Measurements from ENCODE around the gene MLPH.
A peak's percentile ranks its signal among the peaks of the same experiment; 100 is the strongest.

MLPH gene

DNA sequence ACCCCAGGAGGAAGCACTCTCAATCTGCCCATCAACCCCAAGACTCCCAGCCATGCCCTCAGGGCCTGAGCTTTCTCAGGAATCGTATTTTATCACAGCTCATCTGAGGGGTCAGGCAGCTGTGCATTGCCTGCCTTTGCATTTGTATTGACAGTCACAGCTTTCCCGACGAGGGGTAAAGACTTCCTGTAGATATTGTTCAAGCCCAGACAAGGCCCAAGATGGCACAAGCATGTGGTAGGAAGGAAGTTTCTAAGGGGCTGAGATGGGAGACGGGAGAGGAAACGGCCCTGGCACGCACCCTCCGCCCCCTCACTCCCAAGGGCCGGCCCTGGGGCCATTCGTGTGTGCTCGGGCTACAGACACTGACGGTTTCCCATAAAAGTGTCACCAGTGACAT, 45.1 kb downstream of the MLPH start:
- Mint-ChIP-seq H3K36me3 (ENCODE audit: low read depth) (no peaks in the 10 kb centered on the region), H3K9me3 (no peaks in the 10 kb centered on the region), H3K4me3 (peak overlapping the region; percentile 21), H3K4me1 (peaks cover 52% of the 10 kb centered on the region), H3K27ac (peak overlapping the region; percentile 79), H3K27me3 (ENCODE audit: low read depth, poor library complexity) (peaks cover 15% of the 10 kb centered on the region)
- TF ChIP-seq, protein P1, sequence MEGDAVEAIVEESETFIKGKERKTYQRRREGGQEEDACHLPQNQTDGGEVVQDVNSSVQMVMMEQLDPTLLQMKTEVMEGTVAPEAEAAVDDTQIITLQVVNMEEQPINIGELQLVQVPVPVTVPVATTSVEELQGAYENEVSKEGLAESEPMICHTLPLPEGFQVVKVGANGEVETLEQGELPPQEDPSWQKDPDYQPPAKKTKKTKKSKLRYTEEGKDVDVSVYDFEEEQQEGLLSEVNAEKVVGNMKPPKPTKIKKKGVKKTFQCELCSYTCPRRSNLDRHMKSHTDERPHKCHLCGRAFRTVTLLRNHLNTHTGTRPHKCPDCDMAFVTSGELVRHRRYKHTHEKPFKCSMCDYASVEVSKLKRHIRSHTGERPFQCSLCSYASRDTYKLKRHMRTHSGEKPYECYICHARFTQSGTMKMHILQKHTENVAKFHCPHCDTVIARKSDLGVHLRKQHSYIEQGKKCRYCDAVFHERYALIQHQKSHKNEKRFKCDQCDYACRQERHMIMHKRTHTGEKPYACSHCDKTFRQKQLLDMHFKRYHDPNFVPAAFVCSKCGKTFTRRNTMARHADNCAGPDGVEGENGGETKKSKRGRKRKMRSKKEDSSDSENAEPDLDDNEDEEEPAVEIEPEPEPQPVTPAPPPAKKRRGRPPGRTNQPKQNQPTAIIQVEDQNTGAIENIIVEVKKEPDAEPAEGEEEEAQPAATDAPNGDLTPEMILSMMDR (IDR thresholded peaks at IDR 0.05) = no peak
- no peak for DNase-seq

DNA sequence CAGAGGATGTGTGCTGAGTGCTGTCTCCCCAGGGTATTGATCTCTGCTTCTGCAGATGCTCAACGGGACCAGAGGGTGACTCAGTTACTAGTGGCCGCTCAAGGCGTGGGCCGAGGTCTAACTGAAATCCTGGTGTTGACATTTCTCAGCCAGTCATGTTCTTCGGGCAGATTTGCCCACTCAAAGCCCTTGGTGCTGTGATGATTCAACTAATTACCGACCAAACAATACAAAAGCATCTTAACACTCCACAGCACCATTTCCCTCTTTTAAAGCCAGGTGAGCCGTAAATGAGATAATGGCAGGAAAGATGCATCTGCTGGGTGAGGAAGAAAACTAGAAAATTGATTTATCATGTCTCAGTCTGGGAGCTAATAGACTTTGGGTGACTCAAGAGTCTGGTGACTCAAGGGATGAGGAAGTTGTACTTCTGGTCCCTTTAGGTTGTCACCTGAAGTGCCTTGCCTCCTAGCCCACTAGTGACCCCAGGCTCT, 46.7 kb downstream of the MLPH start:
- TF ChIP-seq, protein P1 (IDR thresholded peaks at IDR 0.05) = no peak
- peaks cover 65% of the 10 kb centered on the region for H3K4me1 Mint-ChIP-seq
- no peaks in the 10 kb centered on the region for H3K36me3 Mint-ChIP-seq (ENCODE audit: low read depth)
- no peaks in the 10 kb centered on the region for H3K9me3 Mint-ChIP-seq
- DNase-seq = no peak
- H3K27ac Mint-ChIP-seq = no peak overlapping the region
- peaks cover 19% of the 10 kb centered on the region for H3K27me3 Mint-ChIP-seq (ENCODE audit: low read depth, poor library complexity)
- H3K4me3 Mint-ChIP-seq = no peak overlapping the region

DNA sequence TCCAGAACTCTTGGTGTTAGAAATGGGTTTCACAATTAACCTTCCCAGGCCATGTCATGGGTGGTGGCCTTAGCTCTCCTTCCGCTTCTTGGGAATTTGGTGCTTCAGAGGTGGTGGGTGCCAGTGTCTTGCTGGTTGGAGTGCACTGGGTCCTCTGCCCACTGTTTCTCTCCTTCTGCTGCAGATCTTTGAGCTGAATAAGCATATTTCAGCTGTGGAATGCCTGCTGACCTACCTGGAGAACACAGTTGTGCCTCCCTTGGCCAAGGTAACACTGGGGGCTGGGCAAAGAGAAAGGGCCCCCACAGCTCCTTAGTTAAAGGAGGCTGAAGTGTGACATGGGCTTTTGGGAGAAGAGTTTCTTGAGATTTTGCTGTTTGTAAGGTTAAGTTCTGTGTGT, 47.3 kb downstream of the MLPH start:
- TF ChIP-seq, protein P1 (IDR thresholded peaks at IDR 0.05) = no peak
- Mint-ChIP-seq H3K9me3 (no peaks in the 10 kb centered on the region), H3K27ac (no peak overlapping the region), H3K4me1 (peaks cover 68% of the 10 kb centered on the region), H3K27me3 (ENCODE audit: low read depth, poor library complexity) (peaks cover 19% of the 10 kb centered on the region), H3K36me3 (ENCODE audit: low read depth) (no peaks in the 10 kb centered on the region), H3K4me3 (no peak overlapping the region)
- DNase-seq = no peak

DNA sequence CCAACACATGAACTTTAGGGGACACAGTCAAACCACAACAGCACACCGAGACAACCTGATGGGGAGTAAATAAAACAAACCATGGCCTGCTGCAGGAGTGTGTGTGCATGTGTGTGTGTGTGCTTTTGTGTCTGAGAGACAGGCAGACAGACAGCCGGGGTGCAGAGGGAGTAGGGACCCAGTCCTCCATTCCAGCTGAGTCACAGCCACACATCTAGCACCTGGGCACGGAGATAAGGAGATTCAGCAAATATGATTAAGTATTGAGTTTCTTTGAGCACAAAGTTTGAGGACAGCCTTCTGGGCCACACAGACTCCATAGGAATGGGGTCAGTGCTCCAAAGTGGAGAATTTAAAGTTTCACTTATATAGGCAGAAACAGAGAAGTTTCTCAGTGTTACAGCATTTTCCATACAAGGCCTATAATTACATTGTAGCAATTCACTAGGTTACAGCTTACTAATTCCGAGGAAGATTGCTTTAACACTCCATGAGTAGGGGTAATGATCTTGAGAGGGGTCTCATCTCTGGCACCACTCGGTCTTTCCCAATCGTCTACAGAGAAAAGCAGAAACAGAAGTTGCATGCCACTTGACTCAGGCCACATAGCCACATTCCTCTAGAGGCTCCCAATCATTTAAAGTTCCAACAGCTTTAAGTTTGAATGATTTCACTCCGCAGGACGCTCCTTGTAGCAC, 48.5 kb downstream of the MLPH start:
- Mint-ChIP-seq H3K4me3 (no peak overlapping the region), H3K27ac (no peak overlapping the region), H3K27me3 (ENCODE audit: low read depth, poor library complexity) (peaks cover 23% of the 10 kb centered on the region), H3K36me3 (ENCODE audit: low read depth) (no peaks in the 10 kb centered on the region), H3K9me3 (no peaks in the 10 kb centered on the region), H3K4me1 (peaks cover 64% of the 10 kb centered on the region)
- TF ChIP-seq, protein P1 (IDR thresholded peaks at IDR 0.05) = no peak
- DNase-seq = no peak

DNA sequence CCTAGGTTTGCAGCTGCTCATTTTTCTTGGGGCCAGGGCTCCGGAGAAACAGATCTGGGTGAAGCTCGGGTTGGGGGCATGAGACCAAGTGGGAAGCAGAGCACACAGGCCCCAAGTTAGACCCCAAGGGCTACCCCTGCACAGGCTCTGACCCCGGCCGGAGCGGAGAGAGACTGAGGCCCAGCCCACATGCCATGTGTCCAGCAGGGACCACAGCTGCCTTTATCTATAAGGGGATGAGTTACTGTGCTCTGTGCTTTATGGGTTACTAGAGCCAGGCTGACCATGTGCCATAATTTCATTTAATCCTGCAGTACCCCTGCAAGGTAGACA, 49.0 kb downstream of the MLPH start:
- no peaks in the 10 kb centered on the region for H3K9me3 Mint-ChIP-seq
- peaks cover 25% of the 10 kb centered on the region for H3K27me3 Mint-ChIP-seq (ENCODE audit: low read depth, poor library complexity)
- H3K4me3 Mint-ChIP-seq = no peak overlapping the region
- no peak for DNase-seq
- peaks cover 62% of the 10 kb centered on the region for H3K4me1 Mint-ChIP-seq
- TF ChIP-seq, protein P1 (IDR thresholded peaks at IDR 0.05) = no peak
- H3K27ac Mint-ChIP-seq = no peak overlapping the region
- no peaks in the 10 kb centered on the region for H3K36me3 Mint-ChIP-seq (ENCODE audit: low read depth)

DNA sequence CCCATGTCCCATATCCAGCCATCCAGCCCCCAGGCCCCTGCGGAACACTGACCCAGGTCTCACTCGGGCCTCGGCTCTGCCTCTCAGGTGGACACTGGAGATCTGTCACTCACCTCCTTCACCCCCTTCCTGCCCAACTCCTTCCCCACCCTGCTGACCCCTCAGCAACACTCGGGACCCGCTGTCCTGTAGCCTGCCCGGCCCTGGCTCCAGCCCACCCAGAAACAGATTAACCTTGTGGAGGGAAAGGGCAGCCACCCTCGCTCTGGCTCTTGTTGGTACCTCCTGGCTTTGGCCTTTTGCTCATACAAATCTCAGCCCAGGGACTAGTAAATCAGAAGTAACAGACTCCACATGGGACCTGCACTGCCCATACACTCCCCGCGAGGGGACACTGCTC, 49.6 kb downstream of the MLPH start:
- TF ChIP-seq, protein P1 (IDR thresholded peaks at IDR 0.05) = no peak
- H3K27me3 Mint-ChIP-seq (ENCODE audit: low read depth, poor library complexity) = peaks cover 25% of the 10 kb centered on the region
- no peak overlapping the region for H3K27ac Mint-ChIP-seq
- DNase-seq = no peak
- no peak overlapping the region for H3K4me3 Mint-ChIP-seq
- peaks cover 2% of the 10 kb centered on the region for H3K9me3 Mint-ChIP-seq
- no peaks in the 10 kb centered on the region for H3K36me3 Mint-ChIP-seq (ENCODE audit: low read depth)
- peaks cover 62% of the 10 kb centered on the region for H3K4me1 Mint-ChIP-seq
